HG02571 (cell line): ENCODE results near the gene ATG5.

Source experiments
- ATAC-seq: cut with Tn5 transposase; IDR thresholded peaks from one replicate; pipeline ENCODE4 v1.9.1; 2021; ENCODE audit warnings: mild to moderate bottlenecking, moderate library complexity; ENCODE audit not compliant: unreplicated experiment

Gene ATG5

GRCh38 chr6:106134906-106135634, 190.5 kb downstream of the ATG5 start:
- ATAC-seq, result no peak
